HEK293T (cell line): ENCODE measurements around the gene ANO2.

Source experiments
- ARNT ChIP-seq: fragments of 450-650 bp; IDR thresholded peaks from 2 replicates; pipeline ENCODE4 v1.6.1; 2017; ENCODE audit warnings: mild to moderate bottlenecking
- BHLHE40 ChIP-seq: fragments of 450-650 bp; IDR thresholded peaks from 2 replicates; pipeline ENCODE4 v1.6.1; 2016; ENCODE audit warnings: mild to moderate bottlenecking, moderate library complexity, borderline replicate concordance
- CTBP1 ChIP-seq: fragments of 450-650 bp; IDR thresholded peaks from 2 replicates; pipeline ENCODE4 v1.6.1; 2016; ENCODE audit warnings: borderline replicate concordance
- ELF4 ChIP-seq: fragments of 450-650 bp; IDR thresholded peaks from 2 replicates; pipeline ENCODE4 v1.6.1; 2017; ENCODE audit warnings: antibody characterized with exemption
- FOXA1 ChIP-seq: fragments of 450-650 bp; IDR thresholded peaks from 2 replicates; pipeline ENCODE4 v1.6.1; 2016; ENCODE audit warnings: mild to moderate bottlenecking
- HDGF ChIP-seq: fragments of 450-650 bp; IDR thresholded peaks from 2 replicates; pipeline ENCODE4 v1.6.1; 2017; ENCODE audit warnings: antibody characterized with exemption, borderline replicate concordance
- L3MBTL2 ChIP-seq: fragments of 450-650 bp; conservative IDR thresholded peaks from 2 replicates; pipeline ENCODE4 v1.6.1; 2016; ENCODE audit warnings: mild to moderate bottlenecking
- LEF1 ChIP-seq: fragments of 450-650 bp; IDR thresholded peaks from 2 replicates; pipeline ENCODE4 v1.6.1; 2017; ENCODE audit warnings: mild to moderate bottlenecking, borderline replicate concordance
- NFRKB ChIP-seq: fragments of 450-650 bp; IDR thresholded peaks from 2 replicates; pipeline ENCODE4 v1.6.1; 2016; ENCODE audit warnings: mild to moderate bottlenecking, moderate library complexity
- SP1 ChIP-seq: fragments of 450-650 bp; IDR thresholded peaks from 2 replicates; pipeline ENCODE4 v1.6.1; 2017
- SUZ12 ChIP-seq: fragments of 450-650 bp; IDR thresholded peaks from 2 replicates; pipeline ENCODE4 v1.6.1; 2016; ENCODE audit warnings: mild to moderate bottlenecking
- TARDBP ChIP-seq: fragments of 450-650 bp; IDR thresholded peaks from 2 replicates; pipeline ENCODE4 v1.6.1; 2016
- ZNF384 ChIP-seq: fragments of 450-650 bp; IDR thresholded peaks from 2 replicates; pipeline ENCODE4 v1.6.1; 2016
- TF ChIP-seq, protein P1 (sequence below): fragments of 450-650 bp; IDR thresholded peaks from 2 replicates; pipeline ENCODE4 v1.6.1; 2016

DNA sequence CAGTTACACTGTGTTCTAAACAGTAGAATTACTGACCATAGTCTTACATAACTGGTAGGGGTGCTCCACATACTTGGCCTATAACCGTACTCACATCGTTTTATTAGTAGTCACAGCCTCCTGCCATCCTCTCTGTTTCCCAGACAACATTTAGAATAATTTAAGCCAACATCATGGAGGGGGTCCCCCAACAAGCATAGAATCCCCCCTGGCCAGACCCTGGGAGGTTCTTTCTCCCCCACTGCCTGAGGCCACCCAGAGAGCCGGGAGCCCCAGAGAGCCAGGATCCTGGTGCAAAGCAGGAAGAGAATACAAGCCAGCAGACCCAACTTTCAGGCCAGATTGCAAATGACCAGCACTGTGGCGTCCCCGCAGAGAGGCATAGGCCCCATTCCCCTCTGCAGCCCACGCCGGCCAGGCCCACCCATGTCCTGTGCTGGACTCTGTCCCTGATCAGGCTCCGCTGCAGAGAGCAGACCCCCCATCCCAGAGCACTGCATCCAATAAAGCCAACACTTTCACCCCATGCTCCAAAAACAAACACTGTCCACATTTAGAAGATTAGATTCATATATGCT, 317.9 kb downstream of the ANO2 start:
- TF ChIP-seq, protein P1, sequence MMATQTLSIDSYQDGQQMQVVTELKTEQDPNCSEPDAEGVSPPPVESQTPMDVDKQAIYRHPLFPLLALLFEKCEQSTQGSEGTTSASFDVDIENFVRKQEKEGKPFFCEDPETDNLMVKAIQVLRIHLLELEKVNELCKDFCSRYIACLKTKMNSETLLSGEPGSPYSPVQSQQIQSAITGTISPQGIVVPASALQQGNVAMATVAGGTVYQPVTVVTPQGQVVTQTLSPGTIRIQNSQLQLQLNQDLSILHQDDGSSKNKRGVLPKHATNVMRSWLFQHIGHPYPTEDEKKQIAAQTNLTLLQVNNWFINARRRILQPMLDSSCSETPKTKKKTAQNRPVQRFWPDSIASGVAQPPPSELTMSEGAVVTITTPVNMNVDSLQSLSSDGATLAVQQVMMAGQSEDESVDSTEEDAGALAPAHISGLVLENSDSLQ, result no peak
- TF ChIP-seq ARNT (no peak), ZNF384 (no peak), FOXA1 (no peak), TARDBP (no peak), SUZ12 (no peak), SP1 (no peak), NFRKB (no peak), ELF4 (no peak), BHLHE40 (no peak), HDGF (no peak), CTBP1 (no peak), LEF1 (no peak), L3MBTL2 (no peak)
